ENCODE measurements around the gene SRBD1.
"Not testable (repeated sequence)": the region's sequence is repeated elsewhere in the genome, so short reads cannot be mapped to it uniquely, and the experiment has no call there.

The SRBD1 gene

GRCh38 chr2:45426025-45426424, 185.0 kb downstream of the SRBD1 start:
- not testable (repeated sequence) for DNase-seq (ENCODE audit: low read depth in 3 of 3)

DNA sequence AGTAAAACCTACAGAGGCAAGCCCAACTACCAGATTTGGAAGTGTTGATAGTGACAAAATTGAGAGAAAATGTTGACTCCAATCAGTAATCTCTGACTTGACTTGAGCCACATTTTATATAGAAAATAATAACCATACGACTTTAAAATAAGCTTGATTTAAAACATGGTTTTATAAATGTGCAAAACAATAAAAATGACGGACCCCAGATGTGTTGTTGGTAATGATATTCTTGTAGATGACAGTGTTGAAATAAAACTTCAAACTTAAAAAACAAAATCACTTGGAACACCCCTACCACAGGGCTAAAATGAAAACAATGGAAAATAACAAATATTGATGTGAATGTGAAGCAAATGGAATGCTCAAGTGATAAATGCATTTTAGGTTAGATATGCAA, 188.1 kb downstream of the SRBD1 start:
- no peak for DNase-seq (ENCODE audit: low read depth in 3 of 3)

GRCh38 chr2:45418532-45418931, 192.5 kb downstream of the SRBD1 start:
- no peak for DNase-seq (ENCODE audit: low read depth in 3 of 3)

DNA sequence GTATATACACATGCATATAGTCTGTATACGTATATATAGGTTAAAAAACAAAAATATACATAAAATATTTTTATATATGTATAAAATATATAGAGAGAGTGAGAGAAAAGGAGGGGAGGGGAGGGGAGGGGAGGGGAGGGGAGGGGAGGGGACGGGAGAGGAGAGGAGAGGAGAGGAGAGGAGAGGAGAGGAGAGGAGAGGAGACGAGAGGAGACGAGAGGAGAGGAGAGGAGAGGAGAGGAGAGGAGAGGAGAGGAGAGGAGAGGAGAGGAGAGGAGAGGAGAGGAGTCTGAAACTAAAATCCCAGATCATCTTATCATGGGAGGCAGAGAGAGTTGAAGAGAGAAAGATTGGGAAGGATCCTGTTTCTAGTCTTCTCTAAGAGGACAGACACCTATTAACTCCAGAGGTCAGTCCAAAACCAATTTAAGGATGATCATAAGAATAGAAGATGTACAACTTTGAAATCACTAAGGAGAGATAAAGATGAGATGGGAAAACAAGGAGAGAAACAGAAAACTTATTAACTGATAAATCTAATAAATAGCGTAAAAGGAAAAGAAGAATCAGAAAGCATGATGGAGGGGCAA, 195.4 kb downstream of the SRBD1 start:
- DNase-seq (ENCODE audit: low read depth in 3 of 3), result no peak

GRCh38 chr2:45412754-45413379, 198.2 kb downstream of the SRBD1 start:
- no peak for DNase-seq (ENCODE audit: low read depth in 3 of 3)

GRCh38 chr2:45409677-45410076, 201.4 kb downstream of the SRBD1 start:
- no peak for DNase-seq (ENCODE audit: low read depth in 3 of 3)

DNA sequence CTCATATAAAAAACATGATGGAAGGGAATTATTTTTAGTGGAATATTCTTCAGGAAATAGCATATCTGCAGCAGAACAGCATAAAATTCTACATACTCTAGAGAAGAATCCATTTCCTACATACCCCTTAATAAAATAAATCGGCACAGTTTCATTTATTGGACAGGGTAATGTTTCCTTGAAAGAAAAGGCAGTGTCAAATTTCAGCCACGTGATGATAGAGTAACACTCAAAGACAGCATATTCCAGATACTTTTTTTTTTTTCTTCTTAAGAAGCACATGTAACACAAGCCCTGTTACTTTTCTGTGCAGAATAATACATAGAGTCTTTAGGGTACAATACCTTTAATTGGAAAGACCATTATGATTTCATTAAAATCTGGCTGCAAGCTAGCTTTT, 204.4 kb downstream of the SRBD1 start:
- no peak for DNase-seq (ENCODE audit: low read depth in 3 of 3)

DNA sequence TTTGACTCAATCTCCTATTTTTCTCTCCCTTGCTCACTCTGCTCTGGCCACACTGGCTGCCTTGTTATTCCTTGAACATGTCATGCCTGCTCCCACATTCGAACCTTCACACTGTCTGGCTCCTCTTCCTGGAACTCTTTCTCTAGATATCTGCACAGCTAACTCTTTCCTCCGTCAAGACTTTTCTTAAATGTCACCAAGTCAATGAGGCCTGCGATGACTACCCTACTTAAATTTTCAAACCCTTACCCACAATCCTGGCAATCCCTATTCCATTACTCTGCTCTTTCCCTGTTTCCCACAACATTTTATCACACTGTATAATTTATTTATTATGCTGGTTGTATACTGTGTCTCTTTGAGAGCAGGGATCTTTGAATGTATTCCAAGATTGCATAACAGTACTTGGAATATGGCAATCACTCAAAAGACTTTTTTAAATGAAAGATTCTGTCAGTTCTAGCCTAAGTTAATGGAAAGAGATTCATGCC, 206.2 kb downstream of the SRBD1 start:
- no peak for DNase-seq (ENCODE audit: low read depth in 3 of 3)

- no peak for DNase-seq (ENCODE audit: low read depth in 3 of 3)
Observed at GRCh38 chr2:45403036-45403435, 208.0 kb downstream of the SRBD1 start.

GRCh38 chr2:45401431-45401922, 209.6 kb downstream of the SRBD1 start:
- no peak for DNase-seq (ENCODE audit: low read depth in 3 of 3)

- no peak for DNase-seq (ENCODE audit: low read depth in 3 of 3)
Observed at GRCh38 chr2:45399040-45399784, 211.9 kb downstream of the SRBD1 start.

DNA sequence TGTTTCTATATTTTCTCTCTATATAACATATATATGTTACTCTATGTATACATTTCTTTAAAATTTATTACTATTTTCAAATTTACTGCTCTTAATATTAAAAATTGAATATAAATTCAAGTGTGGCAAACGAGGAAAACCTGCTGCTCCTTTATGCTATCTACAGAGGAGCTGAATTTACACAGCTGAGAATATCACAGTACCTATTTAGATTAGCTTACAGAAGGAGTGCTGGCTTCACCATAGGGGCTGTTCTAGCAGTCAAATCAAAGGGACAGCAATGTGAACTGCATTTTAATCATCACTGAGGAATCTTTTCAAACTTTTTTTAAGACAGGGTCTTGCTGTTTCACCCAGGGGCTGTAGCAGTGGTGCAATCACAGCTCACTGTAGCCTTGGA, 213.8 kb downstream of the SRBD1 start:
- DNase-seq (ENCODE audit: low read depth in 3 of 3), result no peak

- DNase-seq (ENCODE audit: low read depth in 3 of 3), result no peak
Observed at GRCh38 chr2:45396671-45397070, 214.4 kb downstream of the SRBD1 start.

- DNase-seq (ENCODE audit: low read depth in 3 of 3), result no peak
Observed at GRCh38 chr2:45394842-45395241, 216.2 kb downstream of the SRBD1 start.

DNA sequence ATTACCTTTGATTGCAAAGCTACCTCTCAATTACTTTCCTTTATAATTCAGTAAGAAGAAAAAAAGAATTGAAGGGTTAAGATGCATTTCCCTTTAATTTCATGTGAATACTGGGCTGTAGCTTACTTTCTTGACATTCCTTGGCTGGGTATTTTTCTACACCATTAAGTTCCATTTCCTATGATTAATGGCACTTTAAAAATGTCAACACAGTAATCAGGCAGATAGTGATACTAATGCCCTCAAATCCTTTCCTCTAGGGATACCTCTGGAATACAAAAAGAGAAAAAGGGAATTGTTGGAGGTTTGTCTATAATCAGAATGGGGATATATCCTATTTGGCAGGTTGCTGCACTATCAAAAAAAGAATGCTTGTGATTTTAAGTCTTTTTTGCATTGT, 216.9 kb downstream of the SRBD1 start:
- DNase-seq (ENCODE audit: low read depth in 3 of 3), result no peak

DNA sequence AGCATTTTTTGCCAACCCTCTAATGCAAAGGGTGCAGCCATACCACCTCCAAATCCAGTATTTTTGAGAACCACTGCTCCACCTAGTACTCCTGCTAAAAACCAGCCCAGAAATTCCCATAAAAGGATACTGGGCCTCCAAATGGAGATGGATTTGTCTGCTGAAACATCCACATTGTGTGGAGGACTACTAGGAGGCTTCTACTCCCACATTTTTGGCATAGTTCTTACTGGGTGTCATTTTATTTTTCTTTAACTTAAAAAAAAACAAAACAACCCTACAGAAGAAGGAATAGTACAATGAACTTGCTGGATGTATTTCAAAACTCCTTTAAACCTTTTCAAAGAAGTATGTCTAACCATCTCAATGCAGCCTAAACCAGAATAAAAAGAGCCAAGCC, 219.2 kb downstream of the SRBD1 start:
- DNase-seq (ENCODE audit: low read depth in 3 of 3), result no peak

GRCh38 chr2:45390861-45391260, 220.2 kb downstream of the SRBD1 start:
- no peak for DNase-seq (ENCODE audit: low read depth in 3 of 3)

GRCh38 chr2:45390441-45390840, 220.6 kb downstream of the SRBD1 start:
- no peak for DNase-seq (ENCODE audit: low read depth in 3 of 3)

- DNase-seq (ENCODE audit: low read depth in 3 of 3), result no peak
Observed at GRCh38 chr2:45388541-45389100, 222.4 kb downstream of the SRBD1 start.

DNA sequence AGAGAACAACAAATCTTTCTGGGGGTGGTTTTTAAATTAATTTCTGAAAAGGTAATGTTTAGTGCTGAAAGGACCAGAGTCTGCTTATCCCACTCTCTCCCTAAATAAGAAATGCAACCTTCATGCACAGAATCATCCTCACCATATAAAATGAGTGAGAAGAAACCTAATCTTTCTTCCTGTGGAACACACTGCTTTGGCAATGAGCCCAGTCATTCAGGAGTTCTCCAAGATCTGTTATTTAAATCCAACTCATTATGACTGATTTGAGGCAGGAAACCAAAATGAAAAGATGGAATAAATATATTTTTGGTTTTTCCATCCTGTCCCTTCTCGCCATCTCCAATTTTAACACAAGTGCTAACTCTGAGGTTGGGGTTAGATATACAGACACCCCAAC, 228.3 kb downstream of the SRBD1 start:
- no peak for DNase-seq (ENCODE audit: low read depth in 3 of 3)

- DNase-seq (ENCODE audit: low read depth in 3 of 3), result no peak
Observed at GRCh38 chr2:45380131-45380836, 230.8 kb downstream of the SRBD1 start.
